OCI-LY1 (cell line): Measurements from ENCODE around the gene FGF23.

Source experiments
- H2AFZ ChIP-seq: fragments of 200-600 bp; sonication (generic), shearing (Covaris generic); 2 replicates; pipeline ENCODE4 v1.6.0; 2014; ENCODE audit warnings: antibody characterized with exemption, mild to moderate bottlenecking, low read length
- H3F3A ChIP-seq: fragments of 200-600 bp; sonication (generic), shearing (Covaris generic); 2 replicates; pipeline ENCODE4 v1.6.0; 2014; ENCODE audit warnings: mild to moderate bottlenecking, antibody characterized with exemption, low read length, moderate library complexity; ENCODE audit not compliant: insufficient read depth
- H3K27ac ChIP-seq: fragments of 200-600 bp; sonication (generic); 2 replicates; pipeline ENCODE4 v1.5.1; 2014; ENCODE audit warnings: low read length, mixed run types, mild to moderate bottlenecking, low read depth; ENCODE audit not compliant: poor library complexity, severe bottlenecking
- H3K27me3 ChIP-seq: fragments of 200-600 bp; sonication (generic); 2 replicates; pipeline ENCODE4 v1.6.0; 2014; ENCODE audit warnings: antibody characterized with exemption, mild to moderate bottlenecking, low read length, moderate library complexity; ENCODE audit not compliant: insufficient read depth
- H3K36me3 ChIP-seq: fragments of 200-600 bp; sonication (generic); 2 replicates; pipeline ENCODE4 v1.6.1; 2014; ENCODE audit warnings: mild to moderate bottlenecking, antibody characterized with exemption, low read length, moderate library complexity, mixed read lengths; ENCODE audit not compliant: insufficient read depth
- H3K4me1 ChIP-seq: fragments of 200-600 bp; sonication (generic); 2 replicates; pipeline ENCODE4 v1.5.1; 2014; ENCODE audit warnings: mild to moderate bottlenecking, low read length, moderate library complexity; ENCODE audit not compliant: insufficient read depth, severe bottlenecking
- H3K4me2 ChIP-seq: fragments of 200-600 bp; sonication (generic), shearing (Covaris generic); 2 replicates; pipeline ENCODE4 v1.6.1; 2014; ENCODE audit warnings: low read length
- H3K4me3 ChIP-seq: fragments of 200-600 bp; sonication (generic); 2 replicates; pipeline ENCODE4 v1.5.1; 2014; ENCODE audit warnings: low read length, low read depth, mild to moderate bottlenecking, mixed read lengths; ENCODE audit not compliant: poor library complexity, severe bottlenecking
- H3K79me2 ChIP-seq: fragments of 200-600 bp; shearing (Covaris generic); 2 replicates; pipeline ENCODE4 v1.6.1; 2016; ENCODE audit warnings: mixed run types, low read length, mixed read lengths; ENCODE audit not compliant: insufficient read depth
- H3K9ac ChIP-seq: fragments of 200-600 bp; sonication (generic), shearing (Covaris generic); 2 replicates; pipeline ENCODE4 v1.6.1; 2014; ENCODE audit warnings: mild to moderate bottlenecking, low read length, mixed read lengths
- H3K9me2 ChIP-seq: fragments of 200-600 bp; sonication (generic), shearing (Covaris generic); 2 replicates; pipeline ENCODE4 v1.6.1; 2014; ENCODE audit warnings: low read depth, mild to moderate bottlenecking, low read length, mixed read lengths
- H3K9me3 ChIP-seq: fragments of 200-600 bp; shearing (Covaris generic); 2 replicates; pipeline ENCODE4 v1.6.1; 2014; ENCODE audit warnings: low read length, mixed read lengths
- H4K20me1 ChIP-seq: fragments of 200-600 bp; sonication (generic), shearing (Covaris generic); 2 replicates; pipeline ENCODE4 v1.6.0; 2016; ENCODE audit warnings: mild to moderate bottlenecking, low read length; ENCODE audit not compliant: insufficient read depth
- CTCF ChIP-seq: fragments of 200-600 bp; sonication (generic), shearing (Covaris generic); IDR thresholded peaks from 2 replicates; pipeline ENCODE4 v1.5.1; 2017; ENCODE audit warnings: mild to moderate bottlenecking, antibody characterized with exemption, low read length, moderate library complexity, mixed read lengths
- EZH2 ChIP-seq: fragments of 200-600 bp; sonication (generic), shearing (Covaris generic); IDR thresholded peaks from 2 replicates; pipeline ENCODE4 v1.8.0; 2017; ENCODE audit warnings: borderline replicate concordance, mixed run types, mild to moderate bottlenecking, antibody characterized with exemption, low read length, moderate library complexity, mixed read lengths

FGF23 gene

GRCh38 chr12:4330203-4330602 is 49.3 kb downstream of the FGF23 start:
- H3K4me1 ChIP-seq, result no peaks in the 10 kb centered on the region
- H3F3A ChIP-seq, result no peaks in the 10 kb centered on the region
- no peaks in the 10 kb centered on the region for H4K20me1 ChIP-seq
- no peaks in the 10 kb centered on the region for H3K9me3 ChIP-seq
- H3K36me3 ChIP-seq, result peaks cover 32% of the 10 kb centered on the region
- peaks cover 11% of the 10 kb centered on the region for H3K79me2 ChIP-seq
- no peak for TF ChIP-seq CTCF
- no peak for TF ChIP-seq EZH2
- no peak overlapping the region for H2AFZ ChIP-seq
- no peak overlapping the region for H3K4me2 ChIP-seq
- H3K9ac ChIP-seq, result no peak overlapping the region
- H3K4me3 ChIP-seq, result no peak overlapping the region
- no peaks in the 10 kb centered on the region for H3K9me2 ChIP-seq
- no peak overlapping the region for H3K27ac ChIP-seq
- H3K27me3 ChIP-seq, result no peaks in the 10 kb centered on the region

GRCh38 chr12:4327293-4327692 is 52.2 kb downstream of the FGF23 start:
- H3K79me2 ChIP-seq, result peaks cover 21% of the 10 kb centered on the region

GRCh38 chr12:4325966-4326365 is 53.5 kb downstream of the FGF23 start:
- no peak overlapping the region for H3K4me3 ChIP-seq
- peaks cover 14% of the 10 kb centered on the region for H3K36me3 ChIP-seq
- TF ChIP-seq EZH2 (no peak), CTCF (no peak)
- no peak overlapping the region for H3K27ac ChIP-seq
- no peaks in the 10 kb centered on the region for H3F3A ChIP-seq
- H3K9ac ChIP-seq, result no peak overlapping the region
- H2AFZ ChIP-seq, result no peak overlapping the region
- peaks cover 20% of the 10 kb centered on the region for H3K4me1 ChIP-seq
- no peaks in the 10 kb centered on the region for H3K9me2 ChIP-seq
- H3K27me3 ChIP-seq, result no peaks in the 10 kb centered on the region
- peaks cover 21% of the 10 kb centered on the region for H3K79me2 ChIP-seq
- no peaks in the 10 kb centered on the region for H4K20me1 ChIP-seq
- no peaks in the 10 kb centered on the region for H3K9me3 ChIP-seq
- H3K4me2 ChIP-seq, result no peak overlapping the region

More at GRCh38 chr12:4327293-4327692, 52.2 kb downstream of the FGF23 start:
- Histone ChIP-seq H3K4me3 (no peak overlapping the region), H3K4me1 (peaks cover 17% of the 10 kb centered on the region), H3K9ac (no peak overlapping the region), H3K36me3 (peaks cover 17% of the 10 kb centered on the region), H3K4me2 (no peak overlapping the region), H3K27ac (no peak overlapping the region), H3K27me3 (no peaks in the 10 kb centered on the region), H4K20me1 (no peaks in the 10 kb centered on the region), H3K9me3 (no peaks in the 10 kb centered on the region), H2AFZ (no peak overlapping the region), H3F3A (no peaks in the 10 kb centered on the region), H3K9me2 (no peaks in the 10 kb centered on the region)
- TF ChIP-seq EZH2 (no peak), CTCF (no peak)
